ENCODE data around the gene FAM110D. TPM values are rescaled to one million over a fixed set of nuclear protein-coding genes. Genes with fewer than 3 reads are reported as not detected.

FAM110D gene
- total and polyA plus RNA-seq, 10 of the 15 experiments (the other 5 are each of a cell fraction or from before 2014, with no cell fraction given) = 0.06 TPM; not detected in 9

GRCh38 chr1:26158271-26158907 is 490 bp upstream of the FAM110D start:
- RAD21 ChIA-PET (ENCODE audit: unreplicated experiment) = interaction anchor here (0.8 kb wide), 1 partner anchor 76 kb away, joined by 3 read pairs; the partner anchor contains the start of gene CEP85
- no peaks in the 10 kb centered on the region for H3K79me2 ChIP-seq (ENCODE audit: control insufficient read depth, insufficient read depth, low read length)
- in situ Hi-C loops (cut with MboI) = no loop called here
- H3K4me2 ChIP-seq (ENCODE audit: control insufficient read depth, insufficient read depth) = no peak overlapping the region
- no TSS peak for BruUV-seq (replicated peaks)
- intact Hi-C loops (cut with micrococcal nuclease; ENCODE audit: unreplicated experiment) = no loop called here
- no peak overlapping the region for H3K27ac ChIP-seq (ENCODE audit: control insufficient read depth, insufficient read depth)
- CTCF ChIA-PET = interaction anchor here (1.7 to 2.0 kb wide), 2 partner anchors 11 to 122 kb away, joined by 4 to 7 read pairs; partner anchors contain the start of genes C1orf232 and ZNF593
- WGBS (ENCODE audit: insufficient coverage, insufficient replicate concordance, low lambda C conversion rate, missing lambda C conversion rate) = 39% methylated on average over 5 of the region's 5 CpGs
- H4K20me1 ChIP-seq (ENCODE audit: control insufficient read depth, insufficient read depth) = no peaks in the 10 kb centered on the region
- H3K4me3 ChIP-seq = no peak overlapping the region
- DNase-seq (ENCODE audit: low read depth, low spot score) (no peak), ATAC-seq (no peak), FAIRE-seq (no peak)
- no peak overlapping the region for H3K9ac ChIP-seq (ENCODE audit: control insufficient read depth, insufficient read depth, low read length)
- peaks cover 5 to 19% of the 10 kb centered on the region in 2 experiments for H3K27me3 ChIP-seq (replicated peaks in 1 of 2; ENCODE audit: control insufficient read depth in 2 of 2, insufficient read depth in 2 of 2, low read length in 1 of 2)
- POLR2A ChIA-PET = no interaction called here
- no peaks in the 10 kb centered on the region for H3K4me1 ChIP-seq (ENCODE audit: control insufficient read depth, insufficient read depth, low read length)
- SMC1A ChIA-PET (ENCODE audit: uncharacterized antibody, unreplicated experiment) = no interaction called here
- no peak overlapping the region for H2AFZ ChIP-seq (ENCODE audit: control insufficient read depth, low read depth, low read length)
- no peaks in the 10 kb centered on the region for H3K9me3 ChIP-seq (replicated peaks; ENCODE audit: control insufficient read depth, insufficient read depth, low read length)
- TF ChIP-seq PML (IDR thresholded peaks at IDR 0.05; ENCODE audit: low read length) = no peak
- no peak for TF ChIP-seq KLF5 (IDR thresholded peaks at IDR 0.05; ENCODE audit: partially characterized antibody)
- no peak for TF ChIP-seq EGR1 (IDR thresholded peaks at IDR 0.05; ENCODE audit: borderline replicate concordance in 1 of 2, low read depth in 2 of 2, low read length in 2 of 2)
- TF ChIP-seq CBX3 (IDR thresholded peaks at IDR 0.05; ENCODE audit: borderline replicate concordance, low read depth) = no peak
- no peak for TF ChIP-seq ESRRA (IDR thresholded peaks at IDR 0.05; ENCODE audit: low read length)
- no peak for TF ChIP-seq RUNX3 (IDR thresholded peaks at IDR 0.05; ENCODE audit: low read length)
- no peaks in the 10 kb centered on the region for H3K36me3 ChIP-seq (ENCODE audit: control insufficient read depth in 2 of 2, insufficient read depth in 2 of 2, low read length in 1 of 2)

GRCh38 chr1:26159743-26160039 is 812 bp downstream of the FAM110D start:
- Histone ChIP-seq H3K9ac (ENCODE audit: control insufficient read depth, insufficient read depth, low read length) (no peak overlapping the region), H3K27ac (ENCODE audit: control insufficient read depth, insufficient read depth) (no peak overlapping the region), H3K79me2 (ENCODE audit: control insufficient read depth, insufficient read depth, low read length) (no peaks in the 10 kb centered on the region), H3K9me3 (replicated peaks; ENCODE audit: control insufficient read depth, insufficient read depth, low read length) (no peaks in the 10 kb centered on the region; the same call in 2 of the 3 replicates), H3K27me3 (replicated peaks in 1 of 2; ENCODE audit: control insufficient read depth in 2 of 2, insufficient read depth in 2 of 2, low read length in 1 of 2) (peaks cover 5 to 22% of the 10 kb centered on the region in 2 experiments), H3K4me3 (no peak overlapping the region), H3K4me1 (ENCODE audit: control insufficient read depth, insufficient read depth, low read length) (peaks cover 3% of the 10 kb centered on the region), H4K20me1 (ENCODE audit: control insufficient read depth, insufficient read depth) (no peaks in the 10 kb centered on the region), H3K36me3 (ENCODE audit: control insufficient read depth in 2 of 2, insufficient read depth in 2 of 2, low read length in 1 of 2) (no peaks in the 10 kb centered on the region), H2AFZ (ENCODE audit: control insufficient read depth, low read depth, low read length) (no peak overlapping the region), H3K4me2 (ENCODE audit: control insufficient read depth, insufficient read depth) (no peak overlapping the region)
- in situ Hi-C loops (cut with MboI) = no loop called here
- POLR2A ChIA-PET = no interaction called here
- intact Hi-C loops (cut with micrococcal nuclease; ENCODE audit: unreplicated experiment) = loop anchor here (5.0 to 10.0 kb wide), 2 partner anchors 52 to 235 kb away; no protein-coding TSS in a partner anchor
- CTCF ChIA-PET = interaction anchor here (0.5 kb wide), 1 partner anchor 650 kb away, joined by 3 read pairs; no protein-coding TSS in a partner anchor
- SMC1A ChIA-PET (ENCODE audit: uncharacterized antibody, unreplicated experiment) = no interaction called here
- 19% methylated on average over 4 of the region's 4 CpGs for WGBS (ENCODE audit: insufficient coverage, insufficient replicate concordance, low lambda C conversion rate, missing lambda C conversion rate)
- DNase-seq (ENCODE audit: low read depth, low spot score) = no peak
- FAIRE-seq = no peak
- no peak for ATAC-seq
- RAD21 ChIA-PET (ENCODE audit: unreplicated experiment) = no interaction called here
- TF ChIP-seq YY1 (IDR thresholded peaks at IDR 0.05; ENCODE audit: low read depth, low read length) (no peak), CHD2 (IDR thresholded peaks at IDR 0.05; ENCODE audit: borderline replicate concordance, low read depth, low read length) (no peak), WRNIP1 (IDR thresholded peaks at IDR 0.05; ENCODE audit: borderline replicate concordance, low read depth, low read length) (no peak), BHLHE40 (IDR thresholded peaks at IDR 0.05; ENCODE audit: borderline replicate concordance in 1 of 2, low read depth in 2 of 2, low read length in 1 of 2) (no peak), ZZZ3 (IDR thresholded peaks at IDR 0.05; ENCODE audit: control insufficient read depth, insufficient read length, low read depth) (no peak), MTA2 (IDR thresholded peaks at IDR 0.05; ENCODE audit: low read depth) (no peak), SREBF2 (IDR thresholded peaks at IDR 0.05; ENCODE audit: low read length) (no peak), NFYB (IDR thresholded peaks at IDR 0.05; ENCODE audit: insufficient read depth, low read depth, low read length) (no peak)
- no TSS peak for BruUV-seq (replicated peaks)
